ENCODE data around the gene TCF7.

TCF7 gene

DNA sequence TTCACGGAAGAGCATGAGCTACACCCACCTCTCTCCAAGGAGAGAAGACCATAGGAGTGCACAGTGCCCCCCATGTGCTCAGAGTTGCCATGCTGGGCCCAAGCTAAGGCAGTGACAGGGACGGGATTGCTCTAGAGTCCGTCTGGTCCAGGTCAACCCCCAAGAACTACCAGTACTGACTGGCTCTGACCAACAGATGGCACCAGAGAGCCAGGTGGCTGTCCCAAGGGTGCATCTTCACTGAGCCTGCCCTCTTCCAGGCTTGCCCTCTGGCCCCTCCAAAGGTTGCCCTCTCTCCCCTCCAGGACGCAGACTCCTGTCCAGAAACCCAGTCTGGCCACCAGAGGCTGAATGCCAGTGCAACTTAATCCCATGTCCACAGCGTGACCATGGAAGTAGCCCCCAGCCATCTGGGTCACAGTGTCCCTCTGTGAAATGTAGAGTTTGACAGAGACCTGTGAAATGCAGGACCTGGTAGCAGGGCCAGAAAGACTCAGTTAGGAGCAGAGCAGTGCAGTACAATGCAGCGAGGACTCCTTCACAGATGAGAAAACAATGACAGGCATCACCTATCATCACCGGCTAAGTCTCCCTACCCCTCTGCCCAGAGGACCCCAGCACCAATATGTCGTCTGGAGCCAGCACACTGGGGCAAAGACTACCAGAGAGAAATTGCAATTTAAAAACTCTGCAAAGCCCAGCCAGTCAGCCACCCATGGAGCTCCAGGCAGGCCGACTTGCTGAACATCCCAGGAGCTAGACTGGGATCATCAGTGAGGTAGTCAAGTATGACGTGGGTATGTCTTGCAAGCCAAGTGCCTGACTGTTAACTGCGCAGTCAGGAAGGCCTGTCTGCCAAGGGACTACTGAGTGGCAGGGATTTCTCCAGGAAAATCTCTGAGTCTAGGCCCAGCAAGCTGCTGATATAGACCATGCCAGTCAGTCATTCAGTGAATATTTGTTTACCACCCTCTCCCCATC, 70.0 kb downstream of the TCF7 start:
- DNase-seq = no peak

DNA sequence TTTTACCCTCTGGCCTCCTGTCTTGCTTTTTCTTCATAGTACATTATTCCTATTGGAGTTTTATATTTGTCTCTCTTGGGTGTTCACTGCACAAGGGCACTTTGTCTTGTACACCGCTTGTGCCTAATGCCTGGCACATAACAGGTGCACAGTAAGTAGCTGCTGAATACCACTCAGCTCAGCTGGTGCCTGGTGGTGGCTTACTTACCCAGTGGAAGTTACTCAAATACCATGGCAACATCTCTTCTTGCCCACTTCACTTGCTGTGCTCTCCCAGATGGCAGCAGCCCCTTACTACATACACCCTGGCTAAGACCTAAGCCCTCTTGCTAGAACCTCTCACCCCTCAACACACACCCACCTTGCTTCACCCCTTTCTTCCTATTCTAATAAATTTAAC, 73.6 kb downstream of the TCF7 start:
- DNase-seq = no peak

DNA sequence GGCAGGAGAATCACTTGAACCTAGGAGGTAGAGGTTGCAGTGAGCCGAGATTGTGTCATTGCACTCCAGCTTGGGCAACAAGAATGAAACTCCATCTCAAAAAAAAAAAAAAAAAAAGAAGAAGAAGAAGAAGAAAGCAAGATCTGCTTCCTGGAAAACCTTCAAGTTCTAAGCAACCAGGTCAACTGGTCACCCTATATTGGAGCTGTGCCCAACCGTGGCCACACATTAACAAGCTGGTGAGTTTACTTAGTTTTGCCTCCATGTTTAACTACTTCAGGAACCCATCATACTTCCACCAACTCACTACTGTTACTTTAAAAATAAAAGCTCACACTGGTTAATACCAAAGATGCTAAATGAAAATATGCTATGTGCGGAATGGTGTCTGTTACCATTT, 74.5 kb downstream of the TCF7 start:
- no peak for DNase-seq

DNA sequence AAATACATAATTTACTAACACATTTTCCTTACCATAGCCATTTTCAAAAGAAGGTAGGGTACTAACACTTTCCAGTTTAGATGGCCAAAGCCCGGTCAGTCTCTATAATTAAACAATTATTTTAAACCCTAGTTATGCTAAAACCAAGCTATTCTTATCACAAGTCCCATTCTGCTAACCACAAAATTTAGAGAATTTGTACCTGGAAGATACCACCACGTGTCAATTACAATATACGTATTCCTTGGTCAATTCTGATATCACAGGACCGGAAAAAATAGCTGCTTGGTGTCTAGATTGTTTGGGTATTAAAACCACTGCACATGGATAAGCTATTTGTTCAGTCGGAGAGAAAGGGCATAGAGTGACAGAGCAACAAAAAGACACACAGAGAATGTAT, 81.2 kb downstream of the TCF7 start:
- no peak for DNase-seq

Data from NCI-H446 treated with DMSO at 0.1 percent for 48 hours (cell line).